Activated naive CD4-positive, alpha-beta T cell treated with anti-CD3 and anti-CD28 coated beads, Interleukin-2, amount 50 U/mL, for 72 hours (primary cell): ENCODE measurements around the gene CARD19. TPM values are rescaled to one million over a fixed set of nuclear protein-coding genes. Genes with fewer than 3 reads are reported as not detected.

Experiments
- ATAC-seq, 2 donors: fragments of 150-1000 bp; cut with Tn5 transposase; 2 replicates each; pipeline ENCODE4 v1.10.0; 2021; ENCODE audit warnings: mild to moderate bottlenecking in 2 of 2, moderate library complexity in 2 of 2
- DNase-seq, 2 donors: peaks; one replicate each; pipeline ENCODE4 v3.0.0; 2021 to 2022; ENCODE audit warnings: low spot score in 2 of 2
- H3K27ac Mint-ChIP-seq, 2 donors: one replicate each; pipeline ENCODE4 v1.8.0; 2022; ENCODE audit warnings: mild to moderate bottlenecking in 2 of 2, mixed read lengths in 2 of 2
- H3K36me3 Mint-ChIP-seq, 2 donors: one replicate each; pipeline ENCODE4 v1.8.0; 2022; ENCODE audit warnings: mixed read lengths in 2 of 2
- H3K9me3 Mint-ChIP-seq, 2 donors: one replicate each; pipeline ENCODE4 v1.8.0; 2022; ENCODE audit warnings: mixed read lengths in 2 of 2
- total RNA-seq, 2 donors: library from RNA; stranded (reverse); gene quantifications; one replicate each; pipeline ENCODE4 v1.2.3, GENCODE V29; 2022

The CARD19 gene
- total RNA-seq, 2 donors from 2014 or later, result 58.1 to 82.6 TPM

DNA sequence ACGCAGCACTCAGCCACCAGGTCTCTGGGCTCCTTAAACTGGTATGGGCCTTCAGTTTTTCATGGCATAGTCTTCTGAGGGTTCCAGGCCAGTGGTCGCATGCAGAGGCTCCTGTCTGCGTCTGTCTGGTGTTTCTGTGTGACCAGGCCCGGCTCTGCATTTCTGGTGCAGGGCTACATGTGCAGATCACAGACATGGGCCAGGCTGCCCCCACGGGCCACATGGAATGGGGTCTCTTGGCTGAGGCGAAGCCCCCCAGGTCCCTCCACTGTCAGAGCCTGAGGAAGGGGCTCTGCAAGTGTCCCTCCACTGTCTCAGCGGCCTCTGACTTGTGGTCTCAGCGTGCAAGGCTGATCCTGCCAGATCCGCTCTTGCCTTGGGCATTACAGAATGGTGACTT lies 15.6 kb upstream of the CARD19 start:
- ATAC-seq (no peak), DNase-seq (peak in 1 of 2 donors; percentile 23)
- peaks cover 0 to 5% of the 10 kb centered on the region in 2 donors for H3K9me3 Mint-ChIP-seq
- H3K27ac Mint-ChIP-seq, result peak overlapping the region in 1 of 2 donors; percentile 16
- peaks cover 12 to 44% of the 10 kb centered on the region in 2 donors for H3K36me3 Mint-ChIP-seq

GRCh38 chr9:93081081-93081529 lies 14.9 kb upstream of the CARD19 start:
- Mint-ChIP-seq H3K36me3 (peaks cover 16 to 50% of the 10 kb centered on the region in 2 donors), H3K9me3 (peaks cover 0 to 9% of the 10 kb centered on the region in 2 donors), H3K27ac (peak overlapping the region; percentile 16 to 93)
- DNase-seq, result peak in 1 of 2 donors; percentile 51
- ATAC-seq, result no peak

DNA sequence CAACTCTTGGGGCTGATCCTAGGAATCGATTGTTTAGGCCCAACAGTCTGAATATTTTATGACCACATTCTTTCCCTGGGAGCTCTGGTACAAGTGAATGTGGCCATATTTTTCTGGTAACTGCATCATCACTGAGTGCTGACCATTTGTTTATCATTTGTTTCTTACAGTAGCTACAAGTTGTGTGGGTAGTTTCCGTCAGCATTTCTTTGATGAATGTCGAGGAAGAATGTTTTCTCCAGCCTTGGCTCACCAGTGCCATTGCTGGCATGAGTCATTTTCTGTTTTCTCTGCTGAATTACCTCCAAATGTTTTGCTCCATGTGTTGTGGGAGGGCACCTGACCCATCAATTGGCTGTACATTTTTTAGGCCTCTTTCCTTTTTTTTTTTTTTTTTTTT lies 14.1 kb upstream of the CARD19 start:
- peaks cover 0 to 13% of the 10 kb centered on the region in 2 donors for H3K9me3 Mint-ChIP-seq
- ATAC-seq (peak in 1 of 2 donors; percentile 7), DNase-seq (no peak)
- peaks cover 21 to 57% of the 10 kb centered on the region in 2 donors for H3K36me3 Mint-ChIP-seq
- H3K27ac Mint-ChIP-seq, result peak overlapping the region; percentile 79 to 93

DNA sequence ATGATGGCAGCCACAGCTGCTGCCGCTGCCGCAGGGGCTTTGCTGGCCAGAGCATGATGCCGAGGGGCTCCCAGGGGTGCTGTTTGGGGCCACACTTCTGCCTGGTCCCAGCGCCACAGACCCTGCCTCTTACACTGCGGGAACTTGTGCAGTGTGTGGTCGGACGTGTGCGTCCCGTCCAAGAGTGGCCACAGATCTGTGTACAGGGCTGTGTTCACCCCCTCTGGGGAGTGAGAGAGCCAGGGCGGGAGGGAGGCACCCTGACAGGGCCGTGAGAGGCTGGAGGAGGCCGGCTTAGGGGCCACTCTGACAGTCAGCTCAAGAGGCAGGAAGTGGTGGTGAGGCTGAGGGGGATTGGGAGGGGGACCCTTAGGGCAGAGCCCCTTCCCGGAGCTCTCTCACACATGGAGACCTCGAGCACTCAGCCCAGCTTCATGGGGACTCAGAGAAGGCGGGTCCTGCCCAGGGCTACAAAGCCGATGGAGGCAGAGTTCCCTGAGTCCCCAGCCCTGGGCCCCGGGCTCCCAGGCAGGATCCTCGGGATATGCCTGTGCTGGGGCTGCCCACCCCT lies 13.1 kb upstream of the CARD19 start:
- Mint-ChIP-seq H3K27ac (peak overlapping the region; percentile 50 to 93), H3K9me3 (peaks cover 0 to 13% of the 10 kb centered on the region in 2 donors), H3K36me3 (peaks cover 16 to 59% of the 10 kb centered on the region in 2 donors)
- DNase-seq (peak in 1 of 2 donors; percentile 55), ATAC-seq (peak; percentile 33 to 39)

GRCh38 chr9:93083592-93084470 lies 12.2 kb upstream of the CARD19 start:
- peak in 1 of 2 donors; percentile 54 for DNase-seq

GRCh38 chr9:93084471-93084881 lies 11.5 kb upstream of the CARD19 start:
- ATAC-seq (no peak), DNase-seq (peak in 1 of 2 donors; percentile 53)
- Mint-ChIP-seq H3K36me3 (peaks cover 15 to 73% of the 10 kb centered on the region in 2 donors), H3K27ac (no peak overlapping the region), H3K9me3 (peaks cover 0 to 17% of the 10 kb centered on the region in 2 donors)

More at GRCh38 chr9:93083592-93084470, 12.2 kb upstream of the CARD19 start:
- Mint-ChIP-seq H3K27ac (peak overlapping the region; percentile 93 to 97), H3K36me3 (peaks cover 15 to 67% of the 10 kb centered on the region in 2 donors), H3K9me3 (peaks cover 0 to 17% of the 10 kb centered on the region in 2 donors)
- peak; percentile 69 to 78 for ATAC-seq

- peaks cover 15 to 83% of the 10 kb centered on the region in 2 donors for H3K36me3 Mint-ChIP-seq
- peaks cover 0 to 26% of the 10 kb centered on the region in 2 donors for H3K9me3 Mint-ChIP-seq
- DNase-seq (no peak), ATAC-seq (no peak)
- peak overlapping the region; percentile 59 to 60 for H3K27ac Mint-ChIP-seq
Measured at GRCh38 chr9:93085676-93086075, 10.3 kb upstream of the CARD19 start.

DNA sequence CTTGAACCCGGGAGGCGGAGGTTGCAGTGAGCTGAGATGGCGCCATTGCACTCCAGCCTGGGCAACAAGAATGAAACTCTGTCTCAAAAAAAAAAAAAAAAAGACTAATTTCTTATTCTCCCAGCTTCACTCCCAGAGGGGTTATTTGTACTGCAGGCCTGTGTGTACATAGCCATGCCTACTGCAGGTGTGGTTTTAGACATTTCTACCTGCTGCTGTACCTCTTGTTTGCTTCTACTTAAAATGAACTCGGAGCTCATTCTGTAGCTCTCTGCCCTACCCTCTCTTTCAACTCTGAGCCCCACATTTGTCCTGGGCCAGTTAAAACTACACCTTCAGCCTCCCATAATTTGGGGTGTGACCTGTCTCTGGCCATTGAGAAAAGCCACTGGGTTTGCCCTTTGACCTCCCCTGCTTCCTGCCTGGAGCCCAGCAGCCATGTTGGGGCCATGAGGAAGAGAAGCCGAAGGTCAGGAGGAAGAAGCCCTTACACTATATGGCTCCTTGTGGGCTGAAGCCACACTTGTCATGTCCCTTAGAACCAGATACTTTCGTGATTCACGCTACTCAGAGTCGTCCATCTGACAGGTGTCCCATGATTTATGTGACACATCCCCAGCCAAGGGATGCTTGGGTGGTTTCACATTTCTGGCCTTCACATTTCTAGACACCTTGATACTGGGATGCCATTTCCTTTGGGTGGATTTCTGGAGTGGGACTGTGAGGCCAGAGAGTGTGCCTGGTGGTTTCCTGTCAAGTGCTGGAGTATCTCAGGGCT lies 9.4 kb upstream of the CARD19 start:
- H3K9me3 Mint-ChIP-seq, result peaks cover 0 to 32% of the 10 kb centered on the region in 2 donors
- no peak overlapping the region for H3K27ac Mint-ChIP-seq
- DNase-seq (peak in 1 of 2 donors; percentile 37), ATAC-seq (no peak)
- peaks cover 20 to 83% of the 10 kb centered on the region in 2 donors for H3K36me3 Mint-ChIP-seq

GRCh38 chr9:93087971-93088655 lies 7.9 kb upstream of the CARD19 start:
- Mint-ChIP-seq H3K27ac (peak overlapping the region; percentile 47 to 89), H3K36me3 (peaks cover 25 to 88% of the 10 kb centered on the region in 2 donors), H3K9me3 (peaks cover 0 to 45% of the 10 kb centered on the region in 2 donors)
- ATAC-seq (no peak), DNase-seq (peak in 1 of 2 donors; percentile 43)

DNA sequence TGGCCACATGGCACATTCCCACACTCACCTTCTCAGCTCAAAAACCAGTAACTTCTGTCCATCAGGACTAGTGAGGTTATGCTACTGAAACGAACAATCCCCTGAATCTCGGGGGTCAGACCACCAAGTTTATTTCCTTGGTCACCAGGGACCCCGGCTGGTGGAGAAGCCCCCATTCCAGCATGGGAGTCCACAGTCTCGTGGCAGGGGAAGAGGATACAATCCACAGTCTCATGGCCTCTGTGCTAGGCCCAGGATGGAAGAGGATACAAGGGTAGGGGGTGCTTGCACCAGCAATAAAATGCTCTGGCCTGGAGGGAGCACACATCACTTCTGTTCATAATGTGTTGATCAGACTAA lies 7.4 kb upstream of the CARD19 start:
- H3K36me3 Mint-ChIP-seq, result peaks cover 23 to 89% of the 10 kb centered on the region in 2 donors
- DNase-seq (no peak), ATAC-seq (no peak)
- H3K27ac Mint-ChIP-seq, result peak overlapping the region; percentile 60 to 89
- peaks cover 0 to 47% of the 10 kb centered on the region in 2 donors for H3K9me3 Mint-ChIP-seq

- peaks cover 20 to 87% of the 10 kb centered on the region in 2 donors for H3K36me3 Mint-ChIP-seq
- DNase-seq, result no peak
- ATAC-seq, result no peak
- peak overlapping the region; percentile 30 to 89 for H3K27ac Mint-ChIP-seq
- peaks cover 0 to 45% of the 10 kb centered on the region in 2 donors for H3K9me3 Mint-ChIP-seq
Measured at GRCh38 chr9:93089024-93089423, 7.0 kb upstream of the CARD19 start.

GRCh38 chr9:93089481-93089991 lies 6.5 kb upstream of the CARD19 start:
- H3K9me3 Mint-ChIP-seq, result peaks cover 0 to 45% of the 10 kb centered on the region in 2 donors
- H3K36me3 Mint-ChIP-seq, result peaks cover 20 to 86% of the 10 kb centered on the region in 2 donors
- DNase-seq (peak in 1 of 2 donors; percentile 44), ATAC-seq (no peak)
- H3K27ac Mint-ChIP-seq, result peak overlapping the region; percentile 30 to 89

GRCh38 chr9:93090091-93090655 lies 5.8 kb upstream of the CARD19 start:
- peak overlapping the region; percentile 56 to 89 for H3K27ac Mint-ChIP-seq
- ATAC-seq (peak in 1 of 2 donors; percentile 15), DNase-seq (peak in 1 of 2 donors; percentile 51)
- peaks cover 20 to 85% of the 10 kb centered on the region in 2 donors for H3K36me3 Mint-ChIP-seq
- peaks cover 0 to 45% of the 10 kb centered on the region in 2 donors for H3K9me3 Mint-ChIP-seq

GRCh38 chr9:93091056-93091452 lies 5.0 kb upstream of the CARD19 start:
- peak overlapping the region; percentile 89 to 96 for H3K27ac Mint-ChIP-seq
- peaks cover 0 to 41% of the 10 kb centered on the region in 2 donors for H3K9me3 Mint-ChIP-seq
- peaks cover 15 to 76% of the 10 kb centered on the region in 2 donors for H3K36me3 Mint-ChIP-seq
- DNase-seq (no peak), ATAC-seq (no peak)

DNA sequence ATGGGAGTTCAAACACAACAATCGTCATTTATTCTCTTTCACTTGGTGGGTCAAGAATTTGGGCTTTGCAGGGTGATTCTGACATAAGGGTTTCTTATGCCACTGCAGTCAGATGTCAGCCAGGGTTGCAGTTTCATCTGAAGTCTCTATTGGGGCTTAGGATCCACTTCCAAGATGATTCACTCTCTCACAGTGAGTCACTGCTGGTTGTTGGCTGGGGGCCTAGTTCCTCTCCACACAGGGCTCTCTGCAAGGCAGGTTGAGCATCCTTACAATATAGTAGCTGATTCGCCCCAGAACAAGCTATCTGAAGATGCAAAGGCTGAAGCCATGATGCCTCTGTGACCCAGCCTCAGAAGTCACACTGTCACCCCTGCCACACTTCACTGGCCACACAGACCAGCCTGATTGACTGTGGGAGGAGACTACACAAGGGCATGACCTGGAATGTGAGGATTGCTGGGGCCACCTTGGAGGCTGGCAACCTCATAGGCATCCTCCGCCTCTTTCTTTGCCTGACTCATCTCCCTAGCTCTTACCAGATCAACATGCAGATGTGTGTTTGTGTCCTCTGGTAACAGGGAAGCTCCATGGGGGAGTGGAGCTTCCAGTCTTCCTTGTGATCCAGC lies 4.5 kb upstream of the CARD19 start:
- peak; percentile 46 to 67 for ATAC-seq
- DNase-seq, result peak; percentile 67 to 84
- Mint-ChIP-seq H3K9me3 (peaks cover 0 to 40% of the 10 kb centered on the region in 2 donors), H3K36me3 (peaks cover 13 to 72% of the 10 kb centered on the region in 2 donors), H3K27ac (peak overlapping the region; percentile 89 to 96)
